GM19035 (cell line): ENCODE results near the gene BEST4.
"Not testable (repeated sequence)": the region's sequence is repeated elsewhere in the genome, so short reads cannot be mapped to it uniquely, and the experiment has no call there.

ENCODE experiments used
- ATAC-seq: cut with Tn5 transposase; IDR thresholded peaks from one replicate; pipeline ENCODE4 v1.9.1; 2021; ENCODE audit not compliant: unreplicated experiment

BEST4 gene

DNA sequence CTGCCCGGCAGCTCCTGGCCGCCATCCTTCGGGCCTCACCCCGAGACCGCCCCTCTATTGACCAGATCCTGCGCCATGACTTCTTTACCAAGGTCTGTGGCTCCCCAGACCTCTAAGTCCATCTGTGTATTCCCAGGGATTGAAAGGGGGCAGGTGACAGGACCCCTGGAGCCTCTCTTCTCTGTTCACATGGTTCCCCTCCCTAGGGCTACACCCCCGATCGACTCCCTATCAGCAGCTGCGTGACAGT is 15.0 kb upstream of the BEST4 start:
- no peak for ATAC-seq

DNA sequence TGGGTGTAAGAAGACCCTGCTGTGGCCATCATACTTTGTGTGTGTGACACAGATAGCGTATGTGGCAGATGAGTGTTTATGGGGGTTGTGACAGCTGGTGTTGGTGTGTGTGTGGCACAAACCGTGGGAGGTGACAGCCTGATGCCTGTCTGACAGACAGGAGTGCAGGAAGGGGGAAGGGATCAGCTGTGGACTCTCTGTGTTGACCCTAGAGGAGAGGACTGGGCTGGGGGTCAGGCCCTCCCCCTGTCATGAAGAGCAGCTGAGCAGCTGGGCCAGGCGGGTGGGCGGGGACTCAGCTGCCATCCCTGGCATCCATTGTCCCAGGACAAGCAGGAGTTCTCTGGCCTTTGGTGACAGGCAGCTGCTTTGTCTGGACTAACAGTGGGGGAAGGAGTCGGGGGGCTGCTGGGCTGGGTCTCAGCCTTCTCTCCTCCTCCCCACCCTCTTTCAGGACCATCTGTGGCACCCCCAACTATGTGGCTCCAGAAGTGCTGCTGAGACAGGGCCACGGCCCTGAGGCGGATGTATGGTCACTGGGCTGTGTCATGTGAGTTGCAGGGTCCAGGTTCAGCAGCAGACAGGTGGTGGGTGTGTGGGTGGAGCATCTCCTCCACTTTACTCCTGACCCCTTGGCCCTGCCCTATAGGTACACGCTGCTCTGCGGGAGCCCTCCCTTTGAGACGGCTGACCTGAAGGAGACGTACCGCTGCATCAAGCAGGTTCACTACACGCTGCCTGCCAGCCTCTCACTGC is 14.5 kb upstream of the BEST4 start:
- no peak for ATAC-seq

DNA sequence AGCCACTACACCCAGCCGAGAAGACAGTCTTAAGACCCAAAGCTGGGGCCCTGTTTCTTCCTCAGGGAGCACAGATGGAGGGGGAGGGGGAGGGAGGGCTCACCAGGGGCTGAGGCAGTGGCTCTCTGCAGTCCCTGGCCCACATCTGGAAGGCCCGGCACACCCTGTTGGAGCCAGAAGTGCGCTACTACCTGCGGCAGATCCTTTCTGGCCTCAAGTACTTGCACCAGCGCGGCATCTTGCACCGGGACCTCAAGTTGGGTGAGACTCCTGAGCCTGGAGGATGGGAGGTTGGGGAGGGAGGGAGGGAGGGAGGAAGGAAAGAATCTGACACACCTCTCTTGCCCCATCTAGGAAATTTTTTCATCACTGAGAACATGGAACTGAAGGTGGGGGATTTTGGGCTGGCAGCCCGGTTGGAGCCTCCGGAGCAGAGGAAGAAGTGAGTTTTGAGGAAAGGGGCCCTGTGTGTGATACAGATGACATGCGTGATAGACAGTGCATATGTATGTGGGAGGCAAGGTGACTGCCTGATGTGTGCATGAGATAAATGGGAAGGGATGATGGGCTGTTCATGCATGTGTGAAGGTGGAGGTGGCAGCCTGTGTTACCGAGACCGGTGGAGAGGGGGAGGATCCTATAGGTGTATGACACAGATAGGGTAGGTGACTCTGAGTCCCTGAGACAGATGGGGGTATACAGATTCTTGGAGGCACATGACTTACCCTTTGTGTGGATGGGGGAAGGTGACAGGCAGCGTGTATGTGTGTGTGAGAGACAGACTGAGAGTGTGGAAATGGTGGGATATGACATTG is 13.7 kb upstream of the BEST4 start:
- ATAC-seq: no peak

DNA sequence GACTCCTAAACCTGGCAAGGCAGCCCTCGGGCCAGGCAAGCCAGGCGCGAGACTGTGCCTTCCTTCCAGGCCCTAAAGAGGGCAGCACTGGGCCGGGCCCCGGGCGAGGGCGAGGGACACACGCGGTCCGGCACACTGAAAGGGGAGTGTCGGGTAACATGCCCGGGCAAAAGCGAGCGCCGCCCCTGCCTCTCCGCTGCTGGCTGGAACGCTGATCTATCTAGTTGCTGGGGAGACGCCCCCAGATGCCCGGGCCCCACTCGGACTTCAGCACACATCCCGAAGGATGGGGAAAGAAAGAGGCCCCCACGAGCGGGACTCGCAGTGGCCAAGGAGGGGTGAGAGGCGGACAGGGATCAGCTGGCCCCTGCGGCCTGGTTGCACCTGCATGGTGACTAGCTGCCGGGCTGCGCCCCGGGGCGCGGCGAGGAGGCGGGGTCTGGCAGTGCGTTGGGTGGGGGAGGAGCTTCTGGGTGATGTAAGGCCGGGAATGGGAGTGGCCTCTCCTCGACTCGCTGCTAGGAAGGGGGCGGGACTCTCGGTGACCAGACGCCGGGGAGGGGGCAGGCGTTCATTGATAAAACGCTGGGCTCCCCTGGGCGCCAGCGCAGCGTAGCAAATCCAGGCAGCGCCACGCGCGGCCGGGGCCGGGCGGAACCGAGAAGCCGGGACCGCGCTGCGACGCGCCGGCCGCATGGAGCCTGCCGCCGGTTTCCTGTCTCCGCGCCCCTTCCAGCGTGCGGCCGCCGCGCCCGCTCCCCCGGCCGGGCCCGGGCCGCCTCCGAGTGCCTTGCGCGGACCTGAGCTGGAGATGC is 12.0 kb upstream of the BEST4 start, which contains the start of gene PLK3:
PLK3 (plus strand) TSS at position 608 of the 815 bp plus-strand sequence; CDS start at position 695, 87 bp downstream.
- peak; percentile 80 for ATAC-seq

DNA sequence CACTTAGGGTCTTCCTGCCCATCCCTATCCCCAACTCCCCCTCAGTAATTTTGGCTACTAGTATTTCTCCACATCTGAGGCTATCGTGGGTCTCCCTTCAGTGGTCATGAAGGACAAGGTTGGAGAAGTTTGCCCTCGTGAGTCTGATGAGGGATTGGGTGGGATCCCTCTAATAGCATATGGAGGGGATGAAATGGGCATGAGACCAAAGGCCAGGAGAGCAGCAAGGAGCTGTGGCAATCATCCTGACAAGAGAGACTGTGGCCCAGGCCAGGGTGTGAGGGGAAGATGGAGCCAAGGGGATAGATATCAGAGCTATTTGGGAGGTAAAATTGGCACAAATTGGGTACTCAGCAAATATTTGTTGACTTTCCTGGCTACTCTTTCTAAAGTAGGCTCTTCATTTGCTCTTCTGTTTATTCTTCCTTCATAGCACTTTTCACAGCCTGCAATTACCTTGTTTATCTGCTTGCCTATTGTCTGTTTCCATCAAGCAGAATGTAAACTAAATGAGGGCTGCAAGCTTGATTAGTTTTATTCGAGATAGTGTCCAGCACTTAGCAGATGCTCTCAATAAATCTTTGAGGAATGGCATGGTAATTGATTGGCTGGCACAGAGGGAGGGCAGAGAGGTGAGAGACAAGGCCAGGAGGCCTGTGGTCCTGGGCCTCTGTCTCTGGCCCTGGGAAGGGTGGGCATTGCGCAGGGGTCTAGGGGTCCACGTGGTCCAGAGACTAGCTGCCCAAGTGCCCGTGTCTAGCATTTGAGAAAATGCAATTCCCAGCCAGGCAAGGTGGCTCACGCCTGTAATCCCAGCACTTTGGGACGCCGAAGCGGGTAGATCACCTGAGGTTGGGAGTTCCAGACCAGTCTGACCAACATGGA is 10.8 kb upstream of the BEST4 start:
- no peak for ATAC-seq

DNA sequence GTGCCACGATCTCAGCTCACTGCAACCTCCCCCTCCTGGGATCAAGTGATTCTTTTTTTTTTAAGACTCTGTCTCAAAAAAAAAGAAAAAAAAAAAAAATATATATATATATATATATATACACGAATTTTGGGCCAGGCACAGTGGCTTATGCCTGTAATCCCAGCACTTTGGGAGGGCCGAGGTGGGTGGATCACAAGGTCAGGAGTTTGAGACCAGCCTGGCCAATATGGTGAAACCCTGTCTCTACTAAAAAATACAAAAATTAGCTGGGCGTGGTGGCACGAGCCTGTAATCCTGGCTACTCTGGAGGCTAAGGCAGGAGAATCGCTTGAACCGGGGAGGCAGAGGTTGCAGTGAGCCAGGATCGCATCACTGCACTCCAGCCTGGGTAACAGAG is 9.9 kb upstream of the BEST4 start:
- ATAC-seq: not testable (repeated sequence)

DNA sequence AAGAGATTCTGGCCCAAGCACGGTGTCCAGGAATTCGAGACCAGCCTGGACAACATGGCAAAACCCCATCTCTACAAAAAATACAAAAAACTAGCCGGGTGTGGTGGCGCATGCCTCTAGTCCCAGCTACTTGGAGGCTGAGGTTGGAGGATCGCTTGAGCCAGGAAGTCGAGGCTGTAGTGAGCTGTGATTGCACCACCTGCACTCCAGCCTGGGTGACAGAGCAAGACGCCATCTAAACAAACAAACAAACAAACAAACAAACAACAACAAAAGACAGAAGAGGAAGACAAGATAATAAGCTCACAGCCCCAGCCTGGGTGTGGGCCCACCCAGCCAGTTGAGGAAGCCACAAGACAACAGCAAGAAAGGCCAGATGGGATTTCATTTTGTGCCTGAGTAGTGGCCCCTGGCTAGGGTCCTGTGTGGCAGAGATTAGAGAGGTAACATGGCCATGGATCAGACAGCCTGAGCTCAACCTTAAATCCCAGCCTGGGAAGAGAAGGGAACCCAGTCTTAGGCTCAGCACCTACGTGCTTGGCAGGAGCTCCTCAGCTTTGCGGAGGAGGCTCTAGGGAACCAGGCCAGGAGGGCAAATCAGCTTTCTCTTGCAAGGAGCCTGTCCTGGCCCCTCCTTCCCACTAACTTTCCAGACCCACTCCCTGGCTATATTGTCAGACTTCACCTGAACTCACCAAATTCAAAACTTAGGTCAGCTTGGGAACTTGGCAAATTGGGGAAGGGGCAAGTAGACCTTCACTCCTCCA is 4.9 kb upstream of the BEST4 start:
- ATAC-seq: no peak

DNA sequence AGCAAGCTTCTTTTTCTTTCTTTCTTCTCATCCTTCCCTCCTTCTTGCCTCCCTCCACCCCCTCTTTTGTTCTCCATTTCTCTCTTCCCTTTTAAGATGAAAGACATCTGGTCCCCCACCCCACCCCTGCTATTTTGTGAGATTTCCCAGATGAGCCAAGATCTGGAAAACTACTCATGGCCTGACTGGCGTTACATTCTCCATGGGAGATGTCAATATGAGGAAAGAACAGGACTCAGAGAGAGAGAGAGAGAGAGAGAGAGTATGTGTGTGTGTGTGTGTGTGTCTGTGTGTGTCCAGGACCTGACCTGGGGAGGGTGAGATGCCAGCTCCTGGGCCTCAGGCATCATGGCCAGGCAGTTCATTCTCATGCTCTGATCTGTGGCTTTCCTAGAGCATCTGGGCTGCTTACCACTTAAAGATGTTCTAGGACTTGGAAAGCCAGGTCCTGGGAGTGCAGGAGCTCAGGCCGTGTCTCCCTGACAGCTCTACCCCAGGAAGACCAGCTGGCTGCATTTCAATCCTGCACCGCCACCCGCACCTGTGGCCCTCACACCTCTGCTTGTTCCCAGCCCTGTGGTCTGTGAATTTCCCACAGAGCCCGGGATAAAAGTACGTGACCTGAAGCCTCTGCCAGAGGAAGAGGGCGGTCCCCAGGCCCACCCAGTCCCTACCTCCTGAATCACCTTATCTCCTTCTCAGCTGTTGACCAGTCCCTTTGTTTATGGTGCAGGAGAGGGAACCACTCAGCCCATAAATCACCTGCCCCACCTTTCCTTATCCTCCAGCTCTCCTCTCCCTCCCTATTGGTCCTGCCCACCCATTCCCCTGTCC is 3.2 kb upstream of the BEST4 start:
- no peak for ATAC-seq

DNA sequence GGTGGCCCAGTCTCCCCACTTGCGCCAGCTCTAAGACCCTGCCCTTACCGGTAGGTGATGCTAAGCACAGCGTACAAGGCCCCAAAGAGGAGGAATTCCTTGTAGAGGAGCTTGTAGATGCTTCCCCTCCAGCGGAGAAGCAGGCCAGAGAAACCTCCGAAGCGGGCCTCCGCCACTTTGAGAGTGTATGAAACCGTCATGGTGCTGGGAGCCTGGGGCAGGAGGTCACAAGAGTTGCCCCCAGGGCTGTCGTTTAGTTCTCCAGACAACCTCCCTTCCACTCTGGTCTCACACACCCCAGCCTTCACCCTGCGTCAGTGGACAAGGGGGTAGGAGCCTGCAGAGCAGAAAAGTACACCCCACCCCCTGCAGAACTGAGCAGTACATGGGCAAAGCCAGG is 464 bp downstream of the BEST4 start:
- ATAC-seq: no peak

DNA sequence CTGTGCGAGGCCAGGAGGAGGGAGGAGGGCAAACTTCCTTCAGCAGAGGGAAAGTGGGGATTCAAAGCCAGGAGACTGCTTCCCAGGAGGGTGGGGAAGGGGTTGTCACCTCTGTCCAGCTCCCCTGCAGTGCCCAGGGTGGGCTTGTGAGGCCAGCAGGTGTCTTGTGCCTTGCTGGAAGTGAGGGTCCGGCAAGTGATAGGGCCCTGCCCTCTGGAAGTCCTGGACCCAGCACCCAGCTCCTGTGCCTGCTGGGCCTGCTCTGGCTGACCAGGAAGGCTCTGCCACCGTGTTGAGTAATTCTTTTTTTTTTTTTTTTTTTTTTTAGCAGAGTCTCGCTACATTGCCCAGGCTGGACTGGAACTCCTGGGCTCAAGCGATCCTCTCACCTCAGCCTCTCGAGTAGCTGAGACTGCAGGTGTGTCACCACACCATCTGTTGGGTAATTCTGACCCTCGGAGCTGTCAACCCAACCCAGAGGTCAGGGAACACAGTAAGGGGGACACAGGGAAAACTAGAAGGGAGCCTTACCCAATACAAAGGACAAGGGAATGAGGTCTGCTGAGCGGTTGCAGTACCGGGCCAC is 1.0 kb downstream of the BEST4 start:
- ATAC-seq: no peak

DNA sequence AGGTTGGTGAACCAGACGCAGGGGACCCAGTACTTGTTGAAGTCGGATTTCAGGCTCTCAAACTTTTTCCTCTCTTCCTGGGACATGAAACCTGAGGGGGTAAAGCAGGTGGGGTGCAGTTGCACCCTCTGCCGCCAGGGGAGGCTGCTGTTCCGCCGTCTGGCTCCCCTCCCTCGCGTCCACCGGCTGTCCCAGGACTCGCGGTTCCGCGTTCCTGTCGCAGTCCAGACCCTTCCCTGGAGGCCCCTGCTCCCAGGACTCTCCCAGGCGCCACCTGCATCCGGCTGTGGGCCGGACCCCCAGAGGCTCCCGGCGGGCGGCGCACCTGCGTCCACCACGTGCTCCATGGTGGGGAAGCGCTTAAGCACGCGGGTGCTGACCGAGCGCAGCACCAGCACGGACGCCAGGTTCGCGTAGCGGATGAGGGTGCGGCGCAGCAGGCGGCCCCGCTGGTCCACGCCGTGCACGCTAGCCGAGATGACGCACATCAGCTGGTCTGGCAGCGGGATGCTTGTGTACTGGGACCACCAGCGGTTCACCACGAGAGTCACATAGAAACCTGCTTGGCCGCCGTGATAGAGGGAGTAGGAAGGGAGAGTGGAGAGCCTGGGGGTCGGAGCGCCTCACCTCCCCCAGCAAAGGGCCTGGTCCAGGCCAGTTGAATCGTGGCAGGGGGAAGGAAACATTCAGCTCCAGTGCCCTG is 1.7 kb downstream of the BEST4 start:
- no peak for ATAC-seq

DNA sequence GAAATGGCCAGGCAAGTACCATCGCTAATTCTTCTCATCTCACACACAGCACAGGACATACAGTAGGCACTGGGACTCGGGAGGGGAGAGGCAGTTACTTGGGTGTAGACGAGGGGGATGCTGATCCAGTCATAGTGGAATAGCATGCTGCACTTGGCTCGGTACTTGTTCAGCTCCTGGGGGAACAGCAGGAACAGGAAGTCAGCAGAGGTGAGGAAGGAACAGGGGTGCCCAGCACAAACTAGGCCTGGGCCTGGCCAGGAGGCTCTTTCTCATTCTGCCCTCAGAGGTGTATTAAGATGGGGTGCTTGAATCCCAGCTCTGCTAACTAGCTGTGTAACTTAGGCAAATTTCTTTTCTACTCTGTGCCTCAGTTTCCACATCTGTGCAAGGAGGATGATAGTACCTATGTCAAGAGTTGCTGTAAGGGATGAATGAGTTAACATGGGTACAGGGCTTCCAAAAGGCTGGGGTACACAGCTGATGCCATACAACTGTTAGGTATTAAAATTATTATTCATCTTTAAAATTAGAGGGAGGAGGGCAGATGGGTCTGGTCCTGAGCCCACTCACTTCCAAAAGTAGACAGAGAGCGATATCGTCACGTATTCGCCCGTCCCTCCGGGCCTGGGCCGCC is 2.4 kb downstream of the BEST4 start:
- ATAC-seq: no peak

DNA sequence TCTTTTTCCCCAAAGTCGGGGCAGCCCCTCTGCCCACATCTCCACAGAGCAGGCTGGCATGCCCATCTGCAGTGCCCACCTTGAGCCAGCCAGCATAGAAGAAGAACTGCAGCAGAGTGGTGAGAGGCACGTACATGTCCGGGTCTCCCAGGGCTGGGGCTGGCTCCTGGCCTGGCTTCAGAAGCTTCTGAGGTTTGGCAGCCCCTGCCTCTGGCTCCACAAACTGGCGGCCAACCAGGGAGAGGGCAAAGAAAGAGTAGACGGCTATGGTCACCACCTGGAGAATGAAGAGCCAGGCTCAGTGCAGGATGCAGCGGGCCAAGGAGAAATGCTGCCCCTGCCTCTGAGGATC is 3.0 kb downstream of the BEST4 start:
- ATAC-seq: no peak

DNA sequence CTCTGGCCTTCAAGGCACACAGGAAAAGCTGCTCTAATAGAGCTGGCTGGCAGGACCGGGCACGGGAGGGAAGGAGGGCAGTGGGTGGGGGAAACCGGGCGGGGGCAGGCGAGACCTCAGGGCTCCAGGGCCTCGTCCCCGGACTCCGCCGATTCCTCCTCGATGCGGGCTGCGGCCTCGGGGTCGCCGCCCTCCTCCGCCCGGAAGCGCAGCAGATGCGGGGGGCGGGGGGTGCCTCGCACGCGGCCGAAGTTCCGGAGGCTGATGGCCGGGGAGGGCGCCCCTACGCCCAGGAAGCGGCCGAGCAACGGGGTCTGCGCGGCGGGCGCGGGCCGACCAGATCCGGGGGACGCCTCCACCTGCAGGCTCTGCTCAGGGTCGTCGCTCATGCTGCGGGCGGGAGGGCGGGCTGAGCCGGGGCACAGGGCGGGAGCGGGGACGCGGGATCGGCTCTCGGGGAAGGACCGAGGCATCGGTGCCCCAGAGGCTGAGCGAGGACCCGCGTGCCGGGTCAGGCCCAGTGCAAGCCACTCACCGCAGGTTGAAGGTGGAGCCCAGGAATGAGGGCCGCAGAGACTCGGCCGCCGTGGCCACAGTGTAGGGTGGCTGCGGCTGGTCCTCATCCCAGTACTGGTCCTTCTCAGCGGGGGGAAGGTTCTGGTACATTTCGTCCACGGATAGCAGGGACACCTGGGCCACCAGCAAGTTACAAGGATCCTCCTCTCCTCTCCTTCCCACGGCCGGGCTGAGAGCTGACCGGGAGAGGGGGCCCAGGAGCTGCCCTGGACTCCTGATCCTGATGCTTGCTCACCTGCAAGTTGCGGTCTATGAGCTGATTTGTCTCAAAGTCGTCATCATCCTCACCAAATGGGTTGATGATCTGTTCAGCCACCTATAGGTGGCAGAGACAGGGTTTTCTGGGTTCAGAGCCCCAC is 3.6 kb downstream of the BEST4 start:
- ATAC-seq: no peak

DNA sequence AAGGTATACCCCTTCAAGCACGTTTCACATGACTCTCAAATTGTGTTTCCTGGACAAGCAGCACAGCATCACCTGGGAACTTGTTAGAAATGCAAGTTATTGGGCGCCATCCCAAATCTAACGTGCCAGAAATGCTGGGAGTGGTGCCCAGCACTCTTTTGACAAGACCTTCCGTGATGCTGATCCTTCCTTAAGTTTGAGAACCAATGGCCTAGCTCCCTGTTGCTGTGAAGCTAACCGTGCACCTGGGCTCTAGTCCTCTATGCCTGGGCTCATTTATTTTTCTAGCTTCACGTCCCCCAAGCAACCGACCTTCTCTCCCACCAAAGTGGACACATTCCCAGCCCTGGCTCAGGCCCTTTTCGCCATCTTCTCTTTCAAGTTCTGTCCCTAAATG is 4.3 kb downstream of the BEST4 start:
- ATAC-seq: no peak

DNA sequence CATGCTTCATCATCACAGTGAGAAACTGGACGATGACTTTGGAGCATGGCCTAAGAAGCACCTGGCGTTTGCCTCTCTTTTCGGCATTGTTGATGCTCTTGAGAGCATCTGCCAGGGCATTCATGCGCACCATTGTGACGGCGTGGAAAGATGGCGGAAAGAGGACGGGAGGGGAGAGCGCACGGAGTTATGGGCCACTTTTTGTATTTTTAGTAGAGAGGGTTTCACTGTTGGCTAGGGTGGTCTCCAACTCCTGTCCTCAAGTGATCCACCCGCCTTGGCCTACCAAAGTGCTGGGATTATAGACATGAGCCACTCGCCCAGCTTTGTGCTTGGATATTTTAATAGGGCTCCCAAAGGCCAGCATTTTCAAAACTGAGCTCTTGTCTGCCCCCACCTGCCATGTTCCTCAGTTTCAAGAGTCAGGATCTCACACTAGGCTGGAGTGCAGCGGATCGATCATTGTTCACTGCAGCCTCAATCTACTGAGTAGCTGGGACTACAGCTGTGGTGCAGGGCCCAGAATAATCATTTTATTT is 7.3 kb downstream of the BEST4 start:
- ATAC-seq: no peak
